Activated T-helper 1 cell treated with anti-CD3 and anti-CD28 coated beads, Interleukin-2, amount 50 U/mL, for 16 hours (primary cell): Measurements from ENCODE around the gene TUFT1.
"Not testable (repeated sequence)": the region's sequence is repeated elsewhere in the genome, so short reads cannot be mapped to it uniquely, and the experiment has no call there.

ENCODE experiments used
- DNase-seq, 2 donors: peaks; one replicate each; pipeline ENCODE4 v3.0.0-alpha.2; 2020; ENCODE audit warnings: low read depth in 1 of 2, low spot score in 1 of 2

The TUFT1 gene

DNA sequence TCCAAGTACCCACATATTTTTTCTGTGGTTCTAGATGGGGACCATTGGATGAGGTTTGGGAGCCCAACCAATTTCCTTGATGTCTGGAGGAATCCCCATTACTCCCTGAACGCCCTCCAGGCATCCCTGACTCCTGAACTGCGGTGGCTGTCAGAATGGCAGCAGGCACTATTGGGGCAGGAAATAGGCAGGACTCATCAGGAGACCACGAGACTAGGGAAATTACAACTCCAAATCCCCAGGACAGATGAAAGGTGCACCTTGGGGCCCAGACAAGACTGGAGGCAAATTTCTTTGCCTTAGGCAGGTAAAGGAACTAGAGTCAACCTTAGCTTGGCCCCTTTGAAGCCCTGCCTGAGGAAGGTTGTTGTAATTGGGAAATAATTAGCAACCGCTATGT is 27.8 kb upstream of the TUFT1 start:
- no peak for DNase-seq

DNA sequence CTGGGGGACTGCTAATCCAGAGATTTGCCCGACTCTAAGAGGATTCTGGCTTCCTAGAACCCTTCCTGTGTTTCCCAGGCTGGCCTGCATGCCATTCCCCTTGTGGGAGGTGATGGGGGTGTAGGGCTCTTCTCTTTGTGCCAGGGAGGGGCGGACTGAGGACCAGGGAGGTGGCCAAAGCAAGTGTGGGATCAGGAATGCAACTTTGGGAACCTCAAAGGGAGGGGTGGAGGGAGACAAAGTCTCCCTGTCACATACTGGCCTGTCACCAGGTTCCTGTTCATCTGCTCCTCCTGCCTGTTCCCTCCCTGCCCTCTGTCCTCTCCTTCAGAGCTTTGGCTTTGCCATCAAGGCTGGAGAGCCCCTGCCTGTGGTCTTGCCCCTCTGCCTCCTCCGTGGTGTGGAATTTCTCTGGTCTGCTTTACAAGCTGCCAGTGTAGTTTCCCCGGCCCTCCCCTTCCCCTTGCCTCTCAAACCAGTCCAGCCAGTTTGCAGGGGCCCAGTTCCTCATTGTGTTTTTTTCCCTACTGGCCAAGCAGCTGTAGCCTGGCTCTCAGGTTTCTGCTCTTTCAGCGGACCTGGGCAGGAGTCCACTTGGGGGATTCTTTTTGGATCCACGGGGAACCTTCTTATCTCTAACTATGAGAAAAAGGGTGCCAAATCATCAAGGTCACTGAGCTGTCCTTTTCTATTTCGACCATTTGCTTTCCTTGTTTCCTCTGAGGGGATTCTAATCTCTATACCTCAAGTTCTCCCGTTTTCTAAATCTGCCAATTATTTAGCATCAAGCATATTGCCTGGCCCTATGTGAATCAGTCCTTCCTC is 27.1 kb upstream of the TUFT1 start:
- DNase-seq, result no peak

DNA sequence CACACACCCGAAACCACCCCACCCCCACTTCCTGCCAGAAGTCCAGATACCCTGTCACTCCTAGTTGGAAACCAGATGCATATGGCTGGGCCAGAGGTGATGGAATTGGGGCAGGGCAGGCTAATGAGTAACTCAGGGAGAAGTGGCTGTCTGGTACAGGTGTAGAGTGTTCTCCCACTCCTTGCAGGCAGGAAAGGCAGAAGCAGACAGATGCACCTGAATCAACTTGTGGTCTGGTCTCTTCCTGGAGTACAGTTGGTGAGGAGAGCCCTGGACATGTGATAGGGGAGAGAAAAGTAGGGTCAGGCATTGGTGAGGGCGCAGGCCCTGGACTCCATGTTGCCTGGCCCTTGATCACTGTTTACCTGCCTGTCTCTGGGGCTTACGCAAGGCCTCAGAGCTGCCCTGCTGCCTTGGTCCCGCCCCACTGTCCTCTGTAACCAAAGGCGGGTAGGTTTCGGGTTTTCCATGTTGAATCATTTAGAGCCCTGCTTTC is 26.4 kb upstream of the TUFT1 start:
- no peak for DNase-seq

DNA sequence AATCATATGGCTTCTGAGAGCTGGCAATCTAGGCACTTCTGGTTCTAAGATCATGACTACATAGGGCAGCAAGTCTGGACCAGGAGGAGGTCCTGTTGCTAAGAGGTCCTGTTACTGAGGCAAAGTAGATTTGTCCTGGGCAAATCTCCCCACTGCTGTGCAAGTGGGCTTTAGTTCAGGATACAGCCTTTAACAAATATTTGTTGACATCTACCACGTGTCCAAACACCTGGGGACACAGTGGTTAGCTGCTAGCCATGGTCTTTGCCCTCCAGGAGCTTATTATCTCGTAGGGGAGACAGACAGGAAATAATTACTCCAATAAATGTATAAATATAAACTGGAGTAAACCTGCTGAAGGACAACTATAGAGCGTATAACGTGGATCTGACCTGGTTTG is 25.7 kb upstream of the TUFT1 start:
- no peak for DNase-seq

DNA sequence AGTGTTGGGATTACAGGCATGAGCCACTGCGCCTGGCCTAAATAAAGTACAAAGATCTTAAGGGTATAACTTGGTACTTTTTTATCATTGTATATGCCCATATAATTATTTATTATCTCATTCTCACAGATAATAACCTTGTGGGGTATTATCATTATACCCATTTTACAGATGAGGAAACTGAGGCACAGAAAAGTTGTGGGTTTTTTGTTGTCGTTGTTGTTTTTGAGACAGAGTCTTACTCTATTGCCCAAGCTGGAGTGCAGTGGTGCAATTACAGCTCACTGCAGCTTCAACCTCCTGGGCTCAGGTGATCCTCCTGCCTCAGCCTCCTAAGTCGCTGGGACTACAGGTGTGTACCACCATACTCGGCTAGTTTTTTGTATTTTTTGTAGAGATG is 24.8 kb upstream of the TUFT1 start:
- DNase-seq, result no peak

DNA sequence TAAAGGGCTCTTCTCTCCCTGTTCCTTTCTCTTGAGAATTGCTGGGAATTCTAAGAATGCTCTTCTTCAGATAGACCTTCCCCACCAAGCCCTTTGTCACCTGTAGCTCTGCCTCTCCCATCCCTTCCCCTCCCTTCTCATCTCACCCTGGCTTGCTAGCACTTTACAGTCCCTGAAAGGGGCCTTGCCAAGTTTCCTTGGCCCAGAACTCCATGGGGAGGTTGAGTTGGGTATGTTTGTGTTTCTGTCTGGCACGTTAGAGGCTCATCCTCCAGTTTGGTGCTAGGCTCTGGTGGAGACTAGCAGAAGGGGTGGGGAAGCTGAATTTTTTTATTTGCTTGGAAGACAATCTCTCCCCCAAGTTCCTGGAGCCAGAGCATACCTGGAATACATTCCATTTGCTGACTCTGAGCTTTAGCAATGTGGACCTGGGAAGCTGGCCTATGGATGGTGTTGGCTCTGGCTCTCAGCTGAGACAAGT is 24.0 kb upstream of the TUFT1 start:
- DNase-seq, result no peak

DNA sequence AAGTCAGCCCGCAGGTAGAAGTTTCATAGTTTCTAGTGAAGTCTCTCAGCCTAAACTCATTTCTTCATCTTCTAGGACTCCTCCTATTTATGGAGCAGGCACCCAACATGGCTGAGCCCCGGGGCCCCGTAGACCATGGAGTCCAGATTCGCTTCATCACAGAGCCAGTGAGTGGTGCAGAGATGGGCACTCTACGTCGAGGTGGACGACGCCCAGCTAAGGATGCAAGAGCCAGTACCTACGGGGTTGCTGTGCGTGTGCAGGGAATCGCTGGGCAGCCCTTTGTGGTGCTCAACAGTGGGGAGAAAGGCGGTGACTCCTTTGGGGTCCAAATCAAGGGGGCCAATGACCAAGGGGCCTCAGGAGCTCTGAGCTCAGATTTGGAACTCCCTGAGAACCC is 21.7 kb upstream of the TUFT1 start:
- no peak for DNase-seq

DNA sequence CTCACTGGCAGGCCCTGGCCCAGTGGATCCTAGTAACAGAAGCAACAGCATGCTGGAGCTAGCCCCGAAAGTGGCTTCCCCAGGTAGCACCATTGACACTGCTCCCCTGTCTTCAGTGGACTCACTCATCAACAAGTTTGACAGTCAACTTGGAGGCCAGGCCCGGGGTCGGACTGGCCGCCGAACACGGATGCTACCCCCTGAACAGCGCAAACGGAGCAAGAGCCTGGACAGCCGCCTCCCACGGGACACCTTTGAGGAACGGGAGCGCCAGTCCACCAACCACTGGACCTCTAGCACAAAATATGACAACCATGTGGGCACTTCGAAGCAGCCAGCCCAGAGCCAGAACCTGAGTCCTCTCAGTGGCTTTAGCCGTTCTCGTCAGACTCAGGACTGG is 21.2 kb upstream of the TUFT1 start:
- no peak for DNase-seq

DNA sequence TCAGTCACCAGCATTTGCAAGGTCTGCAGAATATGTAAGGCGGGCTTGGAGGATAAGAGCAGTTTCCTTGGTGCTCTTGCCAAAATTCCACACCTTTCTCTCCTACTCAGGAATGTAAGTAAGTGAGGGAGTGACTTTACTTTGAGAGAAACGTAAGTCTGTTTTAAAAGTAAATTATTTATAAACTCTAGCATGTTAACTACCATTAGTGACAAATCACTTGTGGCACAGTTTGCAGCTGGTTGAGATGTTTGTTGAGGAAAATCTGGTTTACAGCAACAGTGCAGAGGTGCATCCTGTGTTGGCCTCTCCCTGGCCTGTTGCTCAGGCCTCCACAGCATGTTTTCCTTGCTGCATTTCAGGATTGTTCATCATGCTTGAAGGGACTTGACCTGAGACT is 20.4 kb upstream of the TUFT1 start:
- no peak for DNase-seq

DNA sequence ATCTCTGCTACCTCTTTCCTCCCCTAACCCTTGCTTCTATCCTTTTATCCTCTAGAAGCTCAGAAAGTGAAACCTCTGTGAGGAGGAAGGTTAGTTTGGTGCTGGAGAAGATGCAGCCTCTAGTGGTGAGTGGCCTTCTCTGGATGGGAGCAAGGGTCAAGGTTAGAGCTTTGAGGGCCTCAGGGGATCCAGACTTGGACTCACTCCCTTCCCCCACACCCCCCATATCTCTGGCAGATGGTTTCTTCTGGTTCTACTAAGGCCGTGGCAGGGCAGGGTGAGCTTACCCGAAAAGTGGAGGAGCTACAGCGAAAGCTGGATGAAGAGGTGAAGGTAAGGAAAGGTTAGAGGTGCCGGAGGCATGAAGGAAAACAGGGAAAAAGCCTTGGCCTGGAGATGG is 19.8 kb upstream of the TUFT1 start:
- DNase-seq, result no peak

DNA sequence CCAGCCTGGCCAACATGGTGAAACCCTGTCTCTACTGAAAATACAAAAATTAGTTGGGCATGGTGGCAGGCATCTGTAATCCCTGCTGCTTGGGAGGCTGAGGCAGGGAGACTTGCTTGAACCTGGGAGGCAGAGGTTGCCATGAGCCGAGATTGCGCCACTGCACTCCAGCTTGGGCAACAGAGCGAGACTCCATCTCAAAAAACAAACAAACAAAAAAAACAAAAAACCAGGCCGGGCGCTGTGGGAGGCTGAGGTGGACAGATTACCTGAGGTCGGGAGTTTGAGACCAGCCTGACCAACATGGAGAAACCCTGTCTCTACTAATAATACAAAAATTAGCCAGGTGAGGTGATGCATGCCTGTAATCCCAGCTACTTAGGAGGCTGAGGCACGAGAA is 17.7 kb upstream of the TUFT1 start:
- DNase-seq, result not testable (repeated sequence)

DNA sequence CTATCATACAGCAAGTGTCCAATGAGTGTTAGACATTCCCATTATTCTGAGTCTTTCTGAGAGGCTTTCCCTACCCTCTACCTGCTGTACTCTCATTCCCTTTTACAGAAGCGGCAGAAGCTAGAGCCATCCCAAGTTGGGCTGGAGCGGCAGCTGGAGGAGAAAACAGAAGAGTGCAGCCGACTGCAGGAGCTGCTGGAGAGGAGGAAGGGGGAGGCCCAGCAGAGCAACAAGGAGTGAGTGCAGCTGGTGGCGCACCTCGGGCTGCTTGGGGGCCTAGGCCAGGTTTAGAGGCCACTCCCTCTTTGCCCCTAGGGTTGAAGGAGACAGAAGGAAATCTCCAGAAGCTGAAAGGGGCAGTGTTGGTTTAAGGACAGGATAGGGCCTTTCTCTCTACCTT is 16.8 kb upstream of the TUFT1 start:
- no peak for DNase-seq

DNA sequence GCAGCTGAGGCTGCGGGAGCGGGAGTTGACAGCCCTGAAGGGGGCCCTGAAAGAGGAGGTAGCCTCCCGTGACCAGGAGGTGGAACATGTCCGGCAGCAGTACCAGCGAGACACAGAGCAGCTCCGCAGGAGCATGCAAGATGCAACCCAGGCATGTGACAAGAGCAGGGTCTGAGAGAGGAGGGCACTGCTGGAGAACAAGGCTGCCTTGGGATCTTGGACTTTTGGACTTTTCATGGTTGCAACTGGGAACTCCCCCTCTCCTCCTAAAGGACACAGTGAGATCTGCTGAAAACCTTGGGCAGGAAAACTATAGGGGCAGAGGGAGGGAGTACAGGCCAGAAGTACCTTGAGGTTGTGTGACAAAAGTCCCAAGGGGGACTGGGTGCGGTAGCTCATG is 15.4 kb upstream of the TUFT1 start:
- no peak for DNase-seq

DNA sequence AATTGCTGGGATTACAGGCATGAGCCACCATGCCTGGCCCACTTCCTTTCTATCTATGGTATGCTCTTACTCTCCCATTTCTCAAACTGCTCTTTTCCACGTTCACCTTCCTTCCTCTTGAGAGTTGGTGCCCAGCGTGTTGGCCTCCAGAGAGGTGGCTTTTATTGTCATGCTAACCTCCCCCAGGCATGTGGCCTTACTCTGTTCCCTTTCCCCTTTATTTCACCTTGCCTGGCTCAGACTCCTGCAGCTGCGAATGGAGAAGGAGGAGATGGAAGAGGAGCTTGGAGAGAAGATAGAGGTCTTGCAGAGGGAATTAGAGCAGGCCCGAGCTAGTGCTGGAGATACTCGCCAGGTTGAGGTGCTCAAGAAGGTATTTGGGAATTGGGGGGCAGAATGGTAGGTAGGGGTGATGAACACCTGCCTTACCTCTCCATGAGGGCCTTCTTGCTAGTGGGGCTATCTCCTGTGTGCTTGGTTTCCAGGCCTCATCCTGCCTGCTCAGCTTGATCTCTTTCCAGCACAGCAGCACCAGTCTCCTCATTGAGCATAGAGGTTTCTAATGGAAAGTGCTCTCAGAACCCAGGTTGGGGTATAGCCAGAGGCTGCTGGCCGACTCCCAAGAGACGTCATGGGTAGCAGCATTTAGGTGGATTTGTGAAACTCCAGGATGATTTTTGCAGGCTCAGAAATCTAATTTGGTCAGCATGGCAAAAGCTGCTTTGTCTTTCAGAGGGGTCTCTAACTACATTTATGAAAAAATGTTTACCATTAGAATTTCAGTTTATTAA is 13.2 kb upstream of the TUFT1 start:
- DNase-seq, result no peak

DNA sequence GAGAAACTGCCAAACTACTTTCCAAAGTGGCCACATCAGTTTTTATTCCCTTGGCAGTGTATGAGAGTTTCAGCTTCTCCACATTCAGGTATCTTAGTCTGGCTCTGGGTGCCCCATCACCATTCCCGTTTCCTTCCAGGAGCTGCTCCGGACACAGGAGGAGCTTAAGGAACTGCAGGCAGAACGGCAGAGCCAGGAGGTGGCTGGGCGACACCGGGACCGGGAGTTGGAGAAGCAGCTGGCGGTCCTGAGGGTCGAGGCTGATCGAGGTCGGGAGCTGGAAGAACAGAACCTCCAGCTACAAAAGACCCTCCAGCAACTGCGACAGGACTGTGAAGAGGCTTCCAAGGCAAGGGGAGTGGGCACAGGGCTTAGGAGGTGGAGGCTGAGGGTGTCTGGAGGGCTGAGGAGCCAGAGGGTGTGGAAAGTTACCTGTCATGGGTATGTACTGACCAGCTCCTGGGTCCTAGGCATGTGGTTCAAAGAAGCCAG is 10.9 kb upstream of the TUFT1 start:
- no peak for DNase-seq

DNA sequence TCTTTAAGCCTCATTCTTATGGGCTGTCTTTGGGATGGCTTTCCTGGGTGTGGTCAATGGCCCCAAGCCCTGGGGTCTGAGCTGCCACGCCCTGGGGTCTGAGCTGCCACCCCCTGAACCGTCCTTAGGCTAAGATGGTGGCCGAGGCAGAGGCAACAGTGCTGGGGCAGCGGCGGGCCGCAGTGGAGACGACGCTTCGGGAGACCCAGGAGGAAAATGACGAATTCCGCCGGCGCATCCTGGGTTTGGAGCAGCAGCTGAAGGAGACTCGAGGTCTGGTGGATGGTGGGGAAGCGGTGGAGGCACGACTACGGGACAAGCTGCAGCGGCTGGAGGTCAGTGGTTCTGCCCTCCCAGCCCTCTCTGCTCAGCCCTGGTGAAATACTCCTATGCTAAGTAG is 10.3 kb upstream of the TUFT1 start:
- no peak for DNase-seq

DNA sequence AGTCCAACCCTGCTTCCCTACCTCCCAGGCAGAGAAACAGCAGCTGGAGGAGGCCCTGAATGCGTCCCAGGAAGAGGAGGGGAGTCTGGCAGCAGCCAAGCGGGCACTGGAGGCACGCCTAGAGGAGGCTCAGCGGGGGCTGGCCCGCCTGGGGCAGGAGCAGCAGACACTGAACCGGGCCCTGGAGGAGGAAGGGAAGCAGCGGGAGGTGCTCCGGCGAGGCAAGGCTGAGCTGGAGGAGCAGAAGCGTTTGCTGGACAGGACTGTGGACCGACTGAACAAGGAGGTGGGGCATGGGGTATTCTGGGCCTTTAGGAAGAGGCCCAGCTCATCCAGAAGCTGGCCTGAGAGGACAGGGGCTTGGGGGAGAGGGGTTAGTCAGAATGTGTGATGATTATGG is 9.6 kb upstream of the TUFT1 start:
- no peak for DNase-seq

DNA sequence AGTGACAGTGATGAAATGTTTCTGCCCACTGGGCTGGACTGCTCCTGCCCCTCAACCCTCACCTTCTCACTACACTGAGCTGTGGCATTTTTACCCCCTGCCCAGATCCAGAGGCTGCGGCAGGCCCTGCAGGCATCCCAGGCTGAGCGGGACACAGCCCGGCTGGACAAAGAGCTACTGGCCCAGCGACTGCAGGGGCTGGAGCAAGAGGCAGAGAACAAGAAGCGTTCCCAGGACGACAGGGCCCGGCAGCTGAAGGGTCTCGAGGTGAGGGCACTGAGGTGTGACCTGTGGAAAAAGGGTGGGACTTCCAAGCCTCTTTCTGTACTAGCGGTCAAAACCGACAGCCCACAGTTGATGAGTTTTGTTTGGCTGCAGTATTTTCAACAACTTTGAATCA is 6.2 kb upstream of the TUFT1 start:
- DNase-seq, result no peak

DNA sequence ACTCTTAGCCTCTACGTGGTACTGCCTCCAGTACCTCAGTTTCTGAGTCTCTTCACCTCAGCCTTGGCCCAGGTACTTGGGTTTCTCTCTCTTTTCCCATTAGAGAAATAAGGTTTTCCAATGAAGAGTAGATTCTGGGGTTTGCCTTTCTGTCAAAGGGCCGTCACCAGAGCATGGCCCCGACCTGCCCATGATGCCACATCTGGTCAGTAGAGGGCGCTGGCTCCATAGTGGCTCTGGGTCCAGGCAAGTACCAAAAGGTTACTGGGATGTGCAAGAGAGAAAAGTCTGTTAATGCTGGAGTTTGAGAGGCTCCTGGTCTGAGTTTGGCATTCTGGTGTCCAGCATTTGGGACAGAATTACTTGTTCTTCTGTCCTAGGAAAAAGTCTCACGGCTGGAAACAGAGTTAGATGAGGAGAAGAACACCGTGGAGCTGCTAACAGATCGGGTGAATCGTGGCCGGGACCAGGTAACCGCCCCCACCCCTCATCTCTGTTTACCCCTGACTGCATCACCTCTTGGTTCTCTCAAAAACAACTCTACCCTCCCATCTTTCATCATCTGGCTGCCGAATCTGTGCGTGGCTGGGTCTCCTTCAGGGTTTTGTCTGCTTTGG is 5.3 kb upstream of the TUFT1 start:
- DNase-seq, result peak; percentile 56 to 69

DNA sequence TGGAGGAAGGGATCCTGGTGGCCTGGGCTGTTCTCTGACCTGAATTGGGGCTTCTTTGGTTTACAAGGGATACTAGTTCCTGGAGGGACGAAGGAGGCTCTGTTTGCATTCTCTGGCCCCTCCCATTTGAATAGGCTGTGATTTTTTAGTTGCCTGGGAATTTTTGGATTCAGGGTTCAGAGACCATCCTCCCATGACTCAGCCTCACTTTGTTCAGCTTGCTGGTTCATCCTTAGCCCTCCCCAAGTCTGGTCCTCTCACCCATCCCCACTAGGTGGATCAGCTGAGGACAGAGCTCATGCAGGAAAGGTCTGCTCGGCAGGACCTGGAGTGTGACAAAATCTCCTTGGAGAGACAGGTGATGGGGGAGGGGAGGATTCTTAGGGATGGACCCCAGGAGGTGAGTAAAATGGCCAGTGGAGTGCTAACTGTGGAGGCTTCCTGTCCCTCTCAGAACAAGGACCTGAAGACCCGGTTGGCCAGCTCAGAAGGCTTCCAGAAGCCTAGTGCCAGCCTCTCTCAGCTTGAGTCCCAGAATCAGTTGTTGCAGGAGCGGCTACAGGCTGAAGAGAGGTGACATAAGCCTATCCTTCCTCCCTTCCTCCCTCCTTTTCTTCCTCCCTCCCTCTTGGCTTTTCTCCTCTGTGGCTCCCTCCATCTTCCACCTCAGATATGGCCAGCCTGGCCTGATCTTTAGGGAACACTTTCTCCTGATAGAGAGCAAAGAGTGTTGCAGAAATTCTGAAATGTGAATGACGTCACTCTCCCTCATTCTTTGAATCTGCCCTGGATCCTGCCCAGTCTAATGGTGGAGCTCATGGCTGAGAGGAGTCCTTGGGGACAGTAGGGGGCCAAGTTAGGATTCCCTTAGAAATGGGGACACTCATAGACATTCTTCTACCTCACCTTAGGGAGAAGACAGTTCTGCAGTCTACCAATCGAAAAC is 4.5 kb upstream of the TUFT1 start:
- DNase-seq, result no peak

DNA sequence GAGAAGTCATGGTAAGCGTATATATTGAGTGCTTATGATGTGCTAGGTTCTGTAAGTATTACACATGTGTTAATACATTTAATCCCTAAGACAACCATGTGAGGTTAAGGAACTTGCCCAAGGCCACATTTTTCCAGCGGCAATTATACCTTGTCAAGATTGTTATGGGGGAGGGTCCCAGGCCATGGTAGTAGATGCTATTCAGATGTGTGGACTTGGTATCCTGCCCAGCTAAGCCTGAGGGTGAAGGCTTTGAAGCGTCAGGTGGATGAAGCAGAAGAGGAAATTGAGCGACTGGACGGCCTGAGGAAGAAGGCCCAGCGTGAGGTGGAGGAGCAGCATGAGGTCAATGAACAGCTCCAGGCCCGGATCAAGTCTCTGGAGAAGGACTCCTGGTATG is 3.6 kb upstream of the TUFT1 start:
- no peak for DNase-seq
